EH (cell line): Measurements from ENCODE around the gene DONSON.
"Not testable (repeated sequence)": the region's sequence is repeated elsewhere in the genome, so short reads cannot be mapped to it uniquely, and the experiment has no call there.

ENCODE experiments used
- DNase-seq: peaks from one replicate; pipeline ENCODE4 v3.0.0-alpha.2; 2015; ENCODE audit warnings: low read depth

The DONSON gene, protein sequence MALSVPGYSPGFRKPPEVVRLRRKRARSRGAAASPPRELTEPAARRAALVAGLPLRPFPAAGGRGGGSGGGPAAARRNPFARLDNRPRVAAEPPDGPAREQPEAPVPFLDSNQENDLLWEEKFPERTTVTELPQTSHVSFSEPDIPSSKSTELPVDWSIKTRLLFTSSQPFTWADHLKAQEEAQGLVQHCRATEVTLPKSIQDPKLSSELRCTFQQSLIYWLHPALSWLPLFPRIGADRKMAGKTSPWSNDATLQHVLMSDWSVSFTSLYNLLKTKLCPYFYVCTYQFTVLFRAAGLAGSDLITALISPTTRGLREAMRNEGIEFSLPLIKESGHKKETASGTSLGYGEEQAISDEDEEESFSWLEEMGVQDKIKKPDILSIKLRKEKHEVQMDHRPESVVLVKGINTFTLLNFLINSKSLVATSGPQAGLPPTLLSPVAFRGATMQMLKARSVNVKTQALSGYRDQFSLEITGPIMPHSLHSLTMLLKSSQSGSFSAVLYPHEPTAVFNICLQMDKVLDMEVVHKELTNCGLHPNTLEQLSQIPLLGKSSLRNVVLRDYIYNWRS

DNA sequence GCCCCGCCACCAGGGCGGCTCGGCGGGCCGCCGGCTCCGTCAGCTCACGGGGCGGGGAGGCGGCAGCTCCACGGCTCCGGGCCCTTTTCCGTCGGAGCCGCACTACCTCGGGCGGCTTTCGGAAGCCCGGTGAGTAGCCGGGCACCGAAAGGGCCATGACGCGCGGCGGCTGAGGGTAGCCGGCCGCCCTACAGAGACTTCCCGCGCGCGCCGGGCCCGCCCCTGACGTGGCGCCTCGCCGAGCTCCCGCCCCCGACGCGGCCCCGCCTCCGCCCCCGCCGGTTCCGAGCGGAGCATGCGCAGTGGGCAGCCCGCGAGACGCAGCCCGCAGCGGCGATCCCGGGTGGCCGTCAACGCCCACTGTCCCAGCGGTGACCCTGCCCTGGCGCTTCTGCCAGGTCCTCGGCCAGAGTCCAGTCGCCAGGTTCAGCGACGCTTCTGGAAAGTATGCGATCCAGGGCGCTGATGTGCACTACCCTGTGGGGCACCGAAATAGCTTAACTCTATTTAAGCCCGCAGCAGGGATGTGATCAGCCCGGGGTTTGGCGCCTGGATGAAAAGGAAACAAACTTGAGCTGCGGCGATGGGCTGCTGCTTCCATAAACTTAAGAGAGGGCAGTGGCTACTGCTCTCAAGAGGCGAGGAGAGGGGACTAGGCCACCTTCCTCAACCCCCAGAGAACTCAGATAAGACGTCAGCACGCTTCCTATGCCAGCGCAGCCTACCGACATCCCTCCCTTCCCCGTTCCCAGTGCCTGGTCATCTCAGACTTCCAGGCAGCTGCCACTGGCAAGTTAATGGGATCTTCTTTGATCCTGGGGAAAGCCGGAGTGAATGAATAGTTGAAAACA, at the start of gene DONSON:
DONSON (minus strand) TSS at position 200 of the 851 bp plus-strand sequence; CDS start at position 157, 43 bp downstream.
- peak; percentile 85 for DNase-seq

DNA sequence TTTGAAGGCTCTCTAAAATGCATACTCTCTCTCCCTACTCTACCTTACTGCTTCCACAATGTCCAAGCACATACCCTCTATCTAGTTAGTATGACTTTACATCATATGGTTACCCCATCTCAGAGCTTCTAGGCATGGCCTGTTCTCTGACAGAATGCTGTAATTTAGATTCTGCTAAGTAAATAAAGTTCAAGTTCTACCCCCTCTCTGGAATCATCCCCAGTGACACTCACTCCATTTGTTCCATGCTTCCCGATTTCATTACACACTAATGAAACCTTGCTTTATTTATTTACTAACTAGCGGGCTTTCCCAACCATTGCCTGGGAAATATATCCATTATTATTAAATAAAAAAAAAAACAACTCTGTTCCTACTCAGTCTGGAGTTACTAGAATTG, 45.8 kb upstream of the DONSON start:
- DNase-seq, result no peak

DNA sequence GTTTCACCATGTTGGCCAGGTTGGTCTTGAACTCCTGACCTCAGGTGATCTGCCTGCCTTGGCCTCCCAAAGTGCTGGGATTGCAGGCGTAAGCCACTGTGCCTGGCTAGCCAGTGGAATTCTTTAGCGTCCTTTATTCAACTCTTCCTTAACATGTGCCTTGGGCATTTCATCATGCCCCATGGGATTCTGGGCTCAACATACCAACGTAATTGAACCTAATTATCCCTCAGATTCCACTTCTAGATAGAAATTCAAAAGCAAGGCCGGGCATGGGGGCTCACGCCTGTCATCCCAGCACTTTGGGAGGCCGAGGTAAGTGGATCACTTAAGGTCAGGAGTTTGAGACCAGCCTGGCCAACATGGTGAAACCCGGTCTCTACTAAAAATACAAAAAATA, 37.7 kb upstream of the DONSON start:
- DNase-seq, result not testable (repeated sequence)

DNA sequence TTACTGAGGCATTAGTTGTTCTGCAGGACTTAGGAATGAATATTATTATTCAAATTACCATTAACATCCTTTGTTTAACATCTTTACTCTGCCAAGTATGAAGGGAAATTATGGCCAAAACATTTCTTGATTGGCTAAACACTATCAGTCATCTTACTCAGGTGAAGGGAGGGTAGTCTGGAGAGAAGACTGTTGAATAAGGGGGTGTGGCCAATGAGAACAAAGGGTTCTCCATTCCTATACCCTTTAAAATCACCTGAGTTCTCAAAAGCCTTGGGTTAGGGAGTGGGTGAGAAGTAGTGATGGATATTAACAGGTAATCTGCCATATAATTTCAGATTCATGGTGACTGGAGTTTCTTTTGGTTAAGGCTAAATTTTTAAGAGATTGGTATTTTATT, 33.8 kb upstream of the DONSON start:
- no peak for DNase-seq

DNA sequence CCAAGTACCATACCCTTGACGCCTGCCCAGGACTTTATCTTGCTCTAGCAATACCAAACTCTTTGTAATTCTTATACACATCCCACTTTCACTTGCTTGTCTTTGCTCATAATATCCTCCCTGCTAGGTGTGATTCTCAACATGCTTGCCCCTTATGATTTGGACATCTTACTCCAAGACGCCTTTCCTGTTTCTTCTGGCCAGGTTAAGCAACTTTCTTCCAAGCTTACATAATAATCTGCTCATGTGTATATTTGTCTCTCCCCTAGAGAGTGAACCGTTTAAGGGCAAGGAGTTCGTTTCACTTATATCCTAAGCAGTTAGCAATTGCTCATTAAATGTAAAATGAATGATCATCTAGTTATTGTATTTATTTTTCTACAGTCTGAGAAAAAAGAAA, 31.2 kb upstream of the DONSON start:
- no peak for DNase-seq

DNA sequence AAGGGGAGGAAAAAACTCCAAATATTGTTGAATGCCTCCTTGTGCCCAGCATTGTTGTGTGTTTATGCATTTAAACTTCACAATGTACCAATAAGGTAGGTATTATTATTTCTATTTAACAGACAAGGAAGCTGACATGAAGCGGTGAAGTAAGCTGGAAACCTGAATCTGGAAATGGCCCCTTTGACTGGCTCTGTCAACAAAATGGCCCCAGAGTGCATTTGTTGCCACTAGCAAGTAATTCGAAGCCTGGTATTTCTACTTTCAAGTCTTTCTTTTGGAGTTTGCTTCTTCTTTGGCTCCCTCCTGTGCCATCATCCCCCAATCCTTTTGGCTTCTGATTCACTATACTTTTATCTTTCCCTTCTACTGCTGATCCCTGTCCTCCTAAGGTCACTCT, 29.9 kb upstream of the DONSON start:
- no peak for DNase-seq

DNA sequence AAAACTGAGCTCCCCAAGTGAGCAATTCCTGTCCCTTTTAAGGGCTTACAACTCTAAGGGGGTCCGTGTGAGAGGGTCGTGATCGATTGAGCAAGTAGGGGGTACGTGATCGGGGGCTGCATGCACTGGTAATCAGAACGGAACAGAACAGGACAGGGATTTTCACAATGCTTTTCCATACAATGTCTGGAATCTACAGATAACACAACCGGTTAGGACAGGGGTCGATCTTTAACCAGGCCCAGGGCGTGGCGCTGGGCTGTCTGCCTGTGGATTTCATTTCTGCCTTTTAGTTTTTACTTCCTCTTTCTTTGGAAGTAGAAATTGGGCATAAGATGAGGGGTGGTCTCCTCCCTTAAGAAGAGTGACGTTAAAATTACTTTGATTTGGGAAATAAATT, 29.1 kb upstream of the DONSON start:
- DNase-seq, result not testable (repeated sequence)

DNA sequence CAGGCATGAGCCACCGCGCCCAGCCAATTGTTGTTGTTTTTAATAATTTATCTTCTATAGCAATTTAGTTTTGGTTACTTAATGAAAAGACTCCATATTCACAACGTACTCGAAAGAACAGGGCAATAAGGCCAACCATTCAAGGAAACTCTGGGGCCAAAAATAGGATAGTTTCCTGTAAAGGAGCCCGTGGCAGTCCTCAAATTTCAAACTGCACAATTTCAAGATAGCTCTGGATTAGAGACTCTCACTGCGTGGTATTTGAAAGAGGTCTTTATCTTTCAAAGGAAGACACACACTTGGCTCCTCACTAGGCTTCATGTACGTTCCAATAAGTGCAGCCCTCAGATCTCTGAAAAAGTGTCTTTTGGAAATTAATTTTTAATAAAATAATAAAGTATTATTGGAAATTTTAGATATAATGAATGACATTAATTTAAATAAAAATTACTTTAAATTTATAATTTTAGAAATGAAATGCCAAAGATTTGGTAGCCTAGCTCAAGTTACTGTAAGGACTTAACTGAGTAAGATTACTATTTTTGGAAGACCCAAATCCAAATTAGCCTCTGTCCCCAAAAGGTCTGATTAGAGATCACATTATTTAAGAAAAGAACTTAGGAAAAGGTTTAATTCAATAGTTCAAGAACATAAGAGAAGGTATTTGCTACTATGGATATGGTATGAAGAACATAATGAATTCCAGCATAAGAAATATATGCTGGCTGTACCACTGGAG, 22.7 kb upstream of the DONSON start:
- no peak for DNase-seq

DNA sequence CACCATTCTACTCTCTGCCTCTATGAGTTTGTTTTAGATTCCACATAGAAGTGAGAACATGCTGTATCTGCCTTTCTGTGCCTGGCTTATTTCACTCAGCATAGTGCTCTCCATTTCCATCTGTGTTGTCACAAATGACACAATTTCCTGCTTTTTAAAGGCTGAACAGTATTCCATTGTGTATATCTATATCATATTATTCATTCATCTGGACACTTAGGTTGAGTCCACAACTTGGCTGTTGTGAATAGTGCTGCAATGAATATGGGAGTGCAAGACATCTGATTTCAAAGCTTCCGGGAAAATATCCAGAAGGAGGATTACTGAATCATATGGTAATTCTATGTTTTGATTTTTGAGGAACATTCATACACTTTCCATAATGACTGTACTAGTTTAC, 20.1 kb upstream of the DONSON start:
- no peak for DNase-seq

DNA sequence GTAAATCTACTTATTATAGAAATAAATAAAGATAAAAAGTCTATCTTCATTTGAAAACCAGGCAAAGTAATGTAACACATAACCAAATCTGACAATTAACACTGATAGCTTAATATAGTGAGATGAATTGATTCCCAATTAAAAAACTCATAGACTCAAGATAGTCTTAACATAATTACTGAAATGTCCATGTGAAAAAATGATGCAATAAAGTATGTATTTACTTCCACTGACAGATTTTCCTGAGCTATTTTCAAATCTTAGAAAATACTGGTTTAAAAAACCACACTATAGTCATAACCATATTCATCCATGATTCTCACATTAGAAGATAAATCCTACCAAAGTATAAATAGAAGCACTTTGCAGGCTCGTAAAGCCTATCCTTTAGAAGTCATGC, 9.6 kb upstream of the DONSON start:
- no peak for DNase-seq

DNA sequence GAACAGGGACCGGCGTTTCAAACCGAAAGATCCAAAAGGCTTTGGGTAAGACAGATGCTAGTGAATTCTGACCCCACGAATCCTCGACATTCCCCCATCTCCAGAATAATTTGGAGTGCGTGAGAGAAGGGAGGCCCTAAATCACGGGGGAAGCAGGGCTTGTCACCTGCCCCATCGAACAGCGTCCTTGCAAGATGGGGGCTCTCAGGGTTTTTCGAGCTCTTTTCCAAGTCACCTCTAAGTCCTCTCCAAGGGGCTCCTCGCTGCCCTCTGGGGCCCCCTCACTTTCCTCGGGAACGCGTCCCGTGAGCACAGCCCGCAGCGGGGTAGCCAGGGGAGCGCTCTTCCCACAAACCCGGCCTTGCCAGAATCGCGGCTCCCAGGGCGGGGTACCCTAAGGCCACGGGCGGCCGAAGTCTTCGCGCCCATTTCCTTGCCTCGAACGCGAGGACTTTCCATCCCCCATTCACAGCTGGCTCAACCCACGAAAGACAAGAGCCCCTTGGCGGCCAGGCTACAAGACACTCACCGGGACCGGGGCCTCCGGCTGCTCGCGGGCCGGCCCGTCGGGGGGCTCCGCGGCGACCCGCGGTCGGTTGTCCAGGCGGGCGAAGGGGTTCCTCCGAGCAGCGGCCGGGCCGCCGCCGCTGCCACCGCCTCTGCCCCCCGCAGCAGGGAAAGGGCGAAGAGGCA, 546 bp downstream of the DONSON start:
- DNase-seq, result peak; percentile 51

DNA sequence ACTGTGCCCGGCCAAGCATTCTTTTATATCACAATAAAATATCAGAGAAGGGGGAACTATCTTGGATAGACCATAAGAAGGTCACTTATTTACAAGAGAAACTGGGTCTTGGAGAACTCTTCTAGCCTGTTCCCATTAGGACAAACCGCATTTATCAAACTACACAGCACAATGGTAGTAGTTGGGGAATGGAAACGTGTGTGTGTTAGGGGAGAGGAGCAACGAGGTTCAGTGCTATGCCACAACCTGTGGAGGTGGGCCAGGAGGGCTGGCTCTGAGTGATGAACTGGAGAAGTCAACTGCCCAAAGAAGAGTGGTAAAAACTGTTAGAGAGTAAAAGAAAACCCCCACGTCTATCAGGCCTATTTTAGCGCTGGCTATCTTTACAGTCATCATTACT, 1.6 kb downstream of the DONSON start:
- no peak for DNase-seq

DNA sequence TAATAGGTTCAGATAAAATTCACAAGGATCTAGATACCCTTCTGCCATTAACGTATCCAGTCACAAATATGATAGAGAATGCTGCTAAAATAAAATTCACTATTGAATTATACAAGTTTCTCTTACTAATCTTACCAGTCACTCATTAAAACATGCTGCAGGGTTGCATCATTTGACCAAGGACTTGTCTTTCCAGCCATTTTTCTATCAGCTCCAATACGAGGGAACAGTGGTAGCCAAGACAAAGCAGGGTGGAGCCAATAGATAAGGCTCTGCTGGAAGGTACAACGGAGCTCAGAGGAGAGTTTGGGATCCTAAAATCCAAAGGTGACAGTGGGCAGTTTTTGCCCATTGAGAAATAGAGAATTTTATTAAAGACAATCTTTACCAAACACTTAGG, 4.0 kb downstream of the DONSON start:
- DNase-seq, result no peak

DNA sequence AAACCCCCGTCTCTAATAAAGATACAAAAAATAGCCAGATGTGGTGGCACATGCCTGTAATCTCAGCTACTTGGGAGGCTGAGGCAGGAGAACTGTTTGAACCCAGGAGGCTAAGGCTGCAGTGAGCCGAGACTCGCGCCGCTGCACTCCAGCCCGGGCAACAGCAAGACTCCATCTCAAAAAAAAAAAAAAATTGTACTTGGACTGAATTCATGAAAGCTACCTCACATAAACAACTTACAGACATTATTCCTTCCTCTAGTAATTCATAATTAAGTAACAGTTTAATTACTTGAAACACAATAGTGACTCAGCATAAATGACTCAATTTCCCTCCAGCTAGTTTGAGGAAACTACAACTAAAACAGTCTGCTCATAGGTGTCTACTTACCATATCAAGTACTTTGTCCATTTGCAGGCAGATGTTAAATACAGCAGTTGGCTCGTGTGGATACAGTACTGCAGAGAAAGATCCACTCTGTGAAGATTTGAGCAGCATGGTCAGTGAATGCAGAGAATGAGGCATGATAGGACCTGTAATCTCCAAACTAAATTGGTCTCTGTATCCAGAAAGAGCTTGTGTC, 9.4 kb downstream of the DONSON start:
- DNase-seq, result peak; percentile 67

DNA sequence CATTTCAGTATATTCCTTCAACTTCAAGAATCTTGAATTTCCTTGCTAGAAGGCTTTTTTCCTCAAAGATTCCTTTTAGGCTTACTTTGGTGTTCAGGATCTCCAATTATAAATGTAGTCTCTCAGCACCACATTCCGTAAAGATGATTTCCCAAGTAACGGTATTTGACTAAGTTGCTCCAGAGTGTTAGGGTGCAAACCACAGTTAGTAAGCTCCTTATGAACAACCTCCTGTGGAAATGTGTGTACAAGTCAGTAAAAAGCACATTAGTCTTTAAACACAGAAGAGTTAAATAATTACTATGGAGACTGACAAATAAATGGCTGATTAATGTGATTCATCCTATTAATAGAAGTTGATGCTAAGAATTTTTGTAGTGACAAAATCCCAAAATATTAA, 10.3 kb downstream of the DONSON start:
- peak; percentile 83 for DNase-seq

DNA sequence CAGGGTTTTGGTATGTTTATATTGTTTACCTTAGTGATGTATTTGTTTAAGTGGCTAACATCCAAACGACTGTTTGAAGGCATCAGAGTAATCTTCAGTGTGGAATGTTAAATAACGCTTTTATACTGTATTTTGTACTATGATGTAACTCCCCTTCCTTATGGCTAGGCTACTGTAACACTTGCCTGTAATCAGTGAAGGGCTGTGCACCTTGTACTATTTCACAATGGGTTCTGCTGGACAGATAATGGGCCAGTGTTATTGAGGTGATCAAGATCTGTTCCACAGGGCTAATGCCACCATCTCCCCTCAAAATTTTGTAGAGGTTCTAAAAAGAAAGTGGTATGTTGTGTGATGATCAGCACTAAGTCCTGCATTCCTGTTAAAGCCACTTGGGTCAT, 11.7 kb downstream of the DONSON start:
- DNase-seq, result peak; percentile 6

DNA sequence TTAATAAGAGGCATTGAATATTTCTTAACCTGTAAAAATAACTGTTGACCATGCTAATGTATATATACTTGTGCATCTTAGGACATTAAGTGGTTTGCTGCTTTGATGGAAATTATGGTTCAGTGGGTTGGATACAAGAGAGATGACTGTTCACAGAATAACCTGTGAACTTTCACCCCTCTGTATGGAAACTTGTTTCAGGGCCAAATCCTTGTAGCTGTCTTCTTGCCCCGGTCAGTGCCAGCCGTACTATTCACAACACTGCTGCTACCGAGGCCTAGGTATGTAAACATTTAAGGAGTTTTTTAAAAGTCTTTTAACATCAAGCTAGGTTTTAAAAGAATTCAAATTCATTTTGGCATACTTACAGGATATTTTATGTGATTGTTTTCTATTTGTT, 16.1 kb downstream of the DONSON start:
- no peak for DNase-seq

DNA sequence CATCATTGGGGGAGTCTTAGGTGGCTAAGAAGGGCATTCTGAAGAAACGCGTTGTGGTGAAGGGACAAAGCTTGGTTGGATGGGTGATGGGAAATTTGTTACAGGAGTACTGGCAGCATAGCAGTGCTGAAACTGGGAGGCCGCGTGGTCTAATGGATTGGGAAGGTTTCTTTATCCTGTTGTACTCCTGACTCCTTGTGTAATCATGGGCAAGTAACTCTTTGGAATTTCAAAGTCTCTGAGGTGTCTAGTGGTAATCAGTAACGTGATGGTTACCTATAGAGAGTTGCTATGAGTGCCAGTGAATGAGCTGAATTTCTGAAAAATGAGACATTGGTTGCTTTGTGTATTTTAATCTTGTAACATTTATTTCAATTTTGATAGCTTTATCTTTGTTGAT, 18.5 kb downstream of the DONSON start:
- no peak for DNase-seq

DNA sequence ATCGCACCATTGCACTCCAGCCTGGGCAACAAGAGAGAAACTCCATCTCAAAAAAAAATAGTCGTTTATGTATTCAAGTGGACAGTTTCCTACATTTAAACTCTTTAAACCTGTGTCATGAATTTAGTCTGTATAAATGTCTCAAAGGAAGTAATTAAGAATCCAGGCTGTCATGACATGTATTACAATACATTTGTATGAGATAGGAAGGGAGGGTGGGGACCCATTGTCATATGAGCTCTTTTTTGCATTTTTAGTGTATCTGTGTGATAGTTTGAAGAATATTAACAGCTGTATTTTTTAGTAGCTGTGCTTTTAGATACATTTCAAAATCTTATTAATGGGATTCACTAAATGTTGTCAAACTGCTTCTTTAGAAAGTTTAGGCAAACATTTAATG, 20.0 kb downstream of the DONSON start:
- no peak for DNase-seq

DNA sequence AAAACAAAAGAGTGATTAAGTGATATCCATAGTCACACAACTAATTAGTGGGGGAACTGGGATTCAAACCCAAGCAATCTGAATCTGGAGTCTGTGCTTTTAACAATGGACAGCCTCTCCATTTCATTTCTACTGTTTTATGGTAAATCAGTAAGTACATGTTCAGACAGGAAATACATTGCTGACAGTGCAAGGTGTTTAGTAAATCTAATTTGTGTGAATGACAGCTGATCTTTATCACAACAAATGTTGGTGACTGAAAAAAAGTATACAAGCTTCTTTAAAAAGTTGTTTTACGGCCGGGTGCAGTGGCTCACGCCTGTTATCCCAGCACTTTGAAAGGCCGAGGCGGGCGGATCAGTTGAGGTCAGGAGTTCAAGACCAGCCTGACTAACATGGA, 20.6 kb downstream of the DONSON start:
- DNase-seq, result no peak

DNA sequence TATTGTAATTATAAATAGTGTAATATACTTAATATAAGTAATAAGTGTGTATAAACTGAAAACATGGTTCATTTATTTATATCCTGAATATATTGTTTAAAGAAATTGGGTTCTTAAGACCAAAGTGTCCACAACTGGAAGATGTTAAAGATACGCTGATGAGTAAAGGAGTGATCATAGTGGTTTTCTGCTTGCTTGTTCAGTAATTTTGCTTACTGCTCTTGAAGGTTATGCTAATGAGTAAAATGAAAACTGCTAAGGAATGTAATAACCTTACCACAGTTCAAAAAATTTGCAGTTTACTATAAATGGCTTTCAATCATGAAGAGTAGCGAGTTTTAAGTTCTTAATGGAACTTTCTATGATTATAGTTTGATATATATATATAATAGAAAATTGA, 22.0 kb downstream of the DONSON start:
- DNase-seq, result no peak
